Activated T-helper 2 cell treated with anti-CD3 and anti-CD28 coated beads, Interferon-gamma antibody, Interleukin-2, Interleukin-4, amounts not matched to agents 10 μg/mL and 5 μg/mL and 100 μg/mL, durations not matched to agents 14 hours and 24 hours and 36 hours (primary cell): ENCODE data around the gene TMEM258. TPM values are rescaled to one million over a fixed set of nuclear protein-coding genes. Genes with fewer than 3 reads are reported as not detected.
A peak's percentile ranks its signal among the peaks of the same experiment; 100 is the strongest.

Experiments used
- DNase-seq: peaks from one replicate; pipeline ENCODE4 v3.0.0; 2021; ENCODE audit warnings: low spot score
- H3K27ac Mint-ChIP-seq: one replicate; pipeline ENCODE4 v1.8.0; 2021; ENCODE audit warnings: mixed read lengths
- H3K27me3 Mint-ChIP-seq: one replicate; pipeline ENCODE4 v1.8.0; 2021; ENCODE audit warnings: low read depth, mixed read lengths
- H3K36me3 Mint-ChIP-seq: one replicate; pipeline ENCODE4 v1.8.0; 2021; ENCODE audit warnings: low read depth, mixed read lengths
- H3K4me1 Mint-ChIP-seq: one replicate; pipeline ENCODE4 v1.8.0; 2021; ENCODE audit warnings: low read depth, mixed read lengths
- H3K4me3 Mint-ChIP-seq: one replicate; pipeline ENCODE4 v1.8.0; 2021; ENCODE audit warnings: low read depth, mild to moderate bottlenecking, moderate library complexity, mixed read lengths
- H3K9me3 Mint-ChIP-seq: one replicate; pipeline ENCODE4 v1.8.0; 2021; ENCODE audit warnings: mixed read lengths
- intact Hi-C: fragments of 100-400 bp; cut with micrococcal nuclease; formaldehyde crosslinking; loops from one replicate; pipeline ENCODE4 v1.15.1; 2023
- total RNA-seq: library from RNA; stranded (reverse); gene quantifications from 2 replicates; pipeline ENCODE4 v1.2.3, GENCODE V29; 2022

TMEM258 gene
- total RNA-seq, 1 donor from 2014 or later: 187 TPM

DNA sequence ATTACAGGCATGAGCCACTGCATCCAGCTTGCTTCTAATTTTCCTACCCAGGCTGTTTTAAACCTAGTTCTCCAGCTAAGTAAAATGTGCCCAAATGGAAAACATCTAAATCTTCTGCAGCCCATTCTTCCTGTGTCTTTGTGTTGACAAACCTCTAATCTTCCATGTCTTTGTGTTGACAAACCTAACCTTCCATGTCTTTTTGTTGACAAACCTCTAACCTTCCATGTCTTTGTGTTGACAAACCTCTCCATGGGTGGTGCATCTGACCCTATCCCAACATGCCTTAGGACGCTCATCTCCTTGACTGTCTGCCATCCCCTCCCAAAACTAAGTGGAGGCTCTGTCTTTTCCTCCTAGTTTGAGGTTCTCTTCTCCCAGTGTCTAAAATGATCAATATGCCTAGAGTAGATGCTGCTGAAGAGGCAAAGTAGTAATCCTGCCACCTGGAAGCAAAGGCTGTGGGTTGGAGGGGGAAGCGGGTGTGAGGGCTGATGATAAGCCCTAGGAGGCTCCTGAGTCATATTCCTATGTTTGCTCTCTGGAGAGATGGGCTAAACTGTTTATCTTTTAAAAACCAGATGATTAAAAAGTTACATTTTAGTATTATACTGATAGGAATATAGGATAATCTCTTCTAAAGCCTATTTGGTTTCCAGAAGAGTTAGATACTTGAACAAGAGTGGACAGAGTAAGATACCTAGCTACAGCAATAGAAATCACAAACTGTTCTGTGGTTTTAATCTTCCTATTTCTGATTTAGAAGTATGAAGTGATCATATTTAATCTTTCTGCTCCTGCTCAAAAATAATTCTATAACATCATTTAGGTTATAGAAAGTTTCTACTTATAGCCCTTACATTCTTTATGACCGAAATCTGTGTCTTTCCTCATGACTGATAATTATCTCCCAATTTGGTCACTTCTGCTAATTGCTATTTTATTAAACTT lies 8.2 kb upstream of the TMEM258 start:
- no peaks in the 10 kb centered on the region for H3K9me3 Mint-ChIP-seq
- H3K27me3 Mint-ChIP-seq: no peaks in the 10 kb centered on the region
- DNase-seq: no peak
- peaks cover 83% of the 10 kb centered on the region for H3K36me3 Mint-ChIP-seq
- H3K4me3 Mint-ChIP-seq: no peak overlapping the region
- H3K4me1 Mint-ChIP-seq: peaks cover 33% of the 10 kb centered on the region
- intact Hi-C loops: no loop called here
- peak overlapping the region; percentile 36 for H3K27ac Mint-ChIP-seq

DNA sequence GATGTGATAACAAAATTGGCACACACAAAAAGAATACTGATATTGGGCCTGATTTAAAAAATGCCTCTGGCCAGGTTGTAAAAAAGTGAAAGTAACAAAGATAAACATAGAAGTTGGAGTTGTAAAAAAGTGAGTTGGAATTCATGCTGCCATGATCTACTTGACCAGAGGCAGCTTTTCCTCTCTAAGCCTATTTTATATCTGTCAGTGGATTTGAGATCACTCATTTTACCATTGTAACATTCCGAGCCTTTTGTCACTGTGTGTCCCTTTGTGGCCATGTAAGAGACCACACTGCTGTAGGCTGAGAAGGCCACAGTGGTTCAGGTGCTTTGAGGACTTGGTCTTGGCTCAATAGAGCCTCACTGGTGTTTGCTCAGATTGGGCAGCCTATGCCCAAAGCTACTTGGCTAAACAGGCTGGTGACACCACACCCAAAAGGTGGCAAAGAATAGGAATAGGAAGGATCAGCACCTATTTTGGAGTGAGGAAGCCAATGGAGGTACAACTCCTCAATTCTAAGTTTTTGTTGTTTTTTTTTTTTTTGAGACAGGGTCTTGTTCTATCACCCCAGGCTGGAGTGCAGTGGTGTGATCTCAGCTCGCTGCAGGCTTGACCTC lies 7.4 kb upstream of the TMEM258 start:
- intact Hi-C loops: no loop called here
- no peak for DNase-seq
- peaks cover 82% of the 10 kb centered on the region for H3K36me3 Mint-ChIP-seq
- H3K27ac Mint-ChIP-seq: no peak overlapping the region
- H3K4me1 Mint-ChIP-seq: peaks cover 39% of the 10 kb centered on the region
- no peaks in the 10 kb centered on the region for H3K9me3 Mint-ChIP-seq
- no peaks in the 10 kb centered on the region for H3K27me3 Mint-ChIP-seq
- no peak overlapping the region for H3K4me3 Mint-ChIP-seq

GRCh38 chr11:61797263-61797944 lies 5.0 kb upstream of the TMEM258 start:
- Mint-ChIP-seq H3K27me3 (no peaks in the 10 kb centered on the region), H3K4me1 (peaks cover 45% of the 10 kb centered on the region), H3K9me3 (no peaks in the 10 kb centered on the region), H3K36me3 (peaks cover 66% of the 10 kb centered on the region), H3K27ac (peak overlapping the region; percentile 56), H3K4me3 (no peak overlapping the region)
- peak; percentile 58 for DNase-seq
- intact Hi-C loops: loop anchor here (1.0 kb wide), 5 partner anchors 19 to 285 kb away; partner anchors contain the start of gene FADS2

DNA sequence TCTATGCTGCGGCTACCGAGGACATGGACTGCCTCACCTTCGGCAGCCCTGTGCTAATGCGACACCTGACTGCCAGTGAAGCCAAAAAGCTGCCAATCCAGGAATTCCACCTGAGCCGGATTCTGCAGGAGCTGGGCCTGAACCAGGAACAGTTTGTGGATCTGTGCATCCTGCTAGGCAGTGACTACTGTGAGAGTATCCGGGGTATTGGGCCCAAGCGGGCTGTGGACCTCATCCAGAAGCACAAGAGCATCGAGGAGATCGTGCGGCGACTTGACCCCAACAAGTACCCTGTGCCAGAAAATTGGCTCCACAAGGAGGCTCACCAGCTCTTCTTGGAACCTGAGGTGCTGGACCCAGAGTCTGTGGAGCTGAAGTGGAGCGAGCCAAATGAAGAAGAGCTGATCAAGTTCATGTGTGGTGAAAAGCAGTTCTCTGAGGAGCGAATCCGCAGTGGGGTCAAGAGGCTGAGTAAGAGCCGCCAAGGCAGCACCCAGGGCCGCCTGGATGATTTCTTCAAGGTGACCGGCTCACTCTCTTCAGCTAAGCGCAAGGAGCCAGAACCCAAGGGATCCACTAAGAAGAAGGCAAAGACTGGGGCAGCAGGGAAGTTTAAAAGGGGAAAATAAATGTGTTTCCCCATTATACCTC lies 3.6 kb upstream of the TMEM258 start:
- no peak overlapping the region for H3K4me3 Mint-ChIP-seq
- intact Hi-C loops: no loop called here
- H3K27ac Mint-ChIP-seq: peak overlapping the region; percentile 38
- DNase-seq: no peak
- H3K4me1 Mint-ChIP-seq: peaks cover 50% of the 10 kb centered on the region
- H3K27me3 Mint-ChIP-seq: no peaks in the 10 kb centered on the region
- no peaks in the 10 kb centered on the region for H3K9me3 Mint-ChIP-seq
- H3K36me3 Mint-ChIP-seq: peaks cover 64% of the 10 kb centered on the region

GRCh38 chr11:61795459-61795858 lies 3.1 kb upstream of the TMEM258 start:
- H3K4me3 Mint-ChIP-seq: peak overlapping the region; percentile 56
- peak overlapping the region; percentile 38 for H3K27ac Mint-ChIP-seq
- H3K36me3 Mint-ChIP-seq: peaks cover 62% of the 10 kb centered on the region
- DNase-seq: no peak
- H3K9me3 Mint-ChIP-seq: no peaks in the 10 kb centered on the region
- H3K4me1 Mint-ChIP-seq: peaks cover 49% of the 10 kb centered on the region
- no peaks in the 10 kb centered on the region for H3K27me3 Mint-ChIP-seq
- intact Hi-C loops: no loop called here

DNA sequence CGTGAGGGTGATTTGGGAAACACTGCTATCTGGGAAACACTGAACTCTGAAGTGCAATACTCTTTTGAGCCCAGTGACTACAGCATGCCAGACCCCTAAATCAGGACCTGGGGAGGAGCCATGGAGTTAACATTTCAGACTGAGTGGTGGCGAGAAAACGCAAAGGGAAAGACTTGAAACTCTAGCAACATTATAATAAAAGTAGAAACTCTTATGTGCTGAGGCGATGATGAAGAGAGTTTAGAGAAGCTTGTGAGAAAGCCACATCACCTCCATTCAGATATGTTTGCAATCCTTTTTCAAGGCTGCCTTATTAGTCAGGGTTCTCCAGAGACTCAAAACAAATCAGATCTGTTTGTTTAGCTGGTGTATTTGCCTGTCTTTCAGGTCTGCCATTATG lies 2.2 kb upstream of the TMEM258 start:
- Mint-ChIP-seq H3K4me1 (peaks cover 51% of the 10 kb centered on the region), H3K27me3 (no peaks in the 10 kb centered on the region), H3K36me3 (peaks cover 64% of the 10 kb centered on the region), H3K4me3 (peak overlapping the region; percentile 21), H3K27ac (peak overlapping the region; percentile 33), H3K9me3 (no peaks in the 10 kb centered on the region)
- no peak for DNase-seq
- intact Hi-C loops: loop anchor here (5.0 kb wide), 2 partner anchors 98 to 328 kb away; partner anchors contain the start of genes FADS3 and INCENP

- Mint-ChIP-seq H3K36me3 (peaks cover 65% of the 10 kb centered on the region), H3K27me3 (no peaks in the 10 kb centered on the region), H3K4me3 (peak overlapping the region; percentile 98), H3K4me1 (peaks cover 47% of the 10 kb centered on the region), H3K9me3 (no peaks in the 10 kb centered on the region), H3K27ac (peak overlapping the region; percentile 99)
- no peak for DNase-seq
- intact Hi-C loops: loop anchor here (2.0 to 5.0 kb wide), 3 partner anchors 41 to 328 kb away; partner anchors contain the start of genes FADS3 and INCENP
Observed at GRCh38 chr11:61793829-61794204, 1.4 kb upstream of the TMEM258 start.

DNA sequence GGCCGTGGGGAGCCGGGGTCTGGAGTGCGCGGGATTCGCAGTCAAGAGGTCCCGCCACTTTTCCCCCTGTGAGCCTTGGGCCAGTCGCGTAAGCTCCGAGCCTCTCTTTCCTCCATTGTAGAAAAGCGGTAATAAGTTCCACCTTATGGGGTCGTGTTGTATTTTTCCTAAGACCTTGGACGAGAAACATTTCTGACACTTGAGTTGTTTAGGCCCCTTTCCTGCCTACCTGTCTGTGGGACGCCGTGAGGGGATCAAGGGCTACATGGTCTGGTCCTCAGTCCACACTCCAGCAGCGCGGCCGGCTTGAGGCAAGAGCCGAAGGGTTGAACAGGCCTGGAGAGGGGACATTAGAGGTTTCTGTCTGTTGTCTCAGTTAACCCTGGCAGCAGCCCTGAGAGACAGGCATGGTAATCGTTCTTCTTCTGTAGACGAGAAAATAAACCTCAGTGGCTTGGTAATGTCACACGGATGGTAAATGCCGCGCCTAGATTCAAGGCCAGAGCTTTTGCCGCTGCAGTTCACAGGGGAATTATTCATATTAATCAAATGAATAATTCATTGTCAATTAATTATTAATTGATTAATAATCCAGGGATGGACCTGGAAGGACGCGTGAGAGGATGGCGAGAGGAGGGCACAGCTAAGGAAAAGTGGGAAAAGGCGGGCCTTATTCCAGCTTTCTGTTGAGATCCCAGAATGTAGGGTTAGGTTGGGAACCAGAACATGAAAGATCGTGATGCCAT lies 857 bp upstream of the TMEM258 start:
- Mint-ChIP-seq H3K4me1 (peaks cover 46% of the 10 kb centered on the region), H3K27me3 (no peaks in the 10 kb centered on the region), H3K27ac (peak overlapping the region; percentile 99), H3K9me3 (no peaks in the 10 kb centered on the region), H3K36me3 (peaks cover 67% of the 10 kb centered on the region), H3K4me3 (peak overlapping the region; percentile 98)
- DNase-seq: no peak
- intact Hi-C loops: loop anchor here (2.0 to 5.0 kb wide), 3 partner anchors 42 to 329 kb away; partner anchors contain the start of genes FADS3 and INCENP

GRCh38 chr11:61791737-61792309 lies 576 bp downstream of the TMEM258 start:
- Mint-ChIP-seq H3K27me3 (no peaks in the 10 kb centered on the region), H3K4me3 (peak overlapping the region; percentile 98)
- intact Hi-C loops: loop anchor here (1.0 to 5.0 kb wide), 4 partner anchors 23 to 330 kb away; partner anchors contain the start of genes FADS3 and INCENP

DNA sequence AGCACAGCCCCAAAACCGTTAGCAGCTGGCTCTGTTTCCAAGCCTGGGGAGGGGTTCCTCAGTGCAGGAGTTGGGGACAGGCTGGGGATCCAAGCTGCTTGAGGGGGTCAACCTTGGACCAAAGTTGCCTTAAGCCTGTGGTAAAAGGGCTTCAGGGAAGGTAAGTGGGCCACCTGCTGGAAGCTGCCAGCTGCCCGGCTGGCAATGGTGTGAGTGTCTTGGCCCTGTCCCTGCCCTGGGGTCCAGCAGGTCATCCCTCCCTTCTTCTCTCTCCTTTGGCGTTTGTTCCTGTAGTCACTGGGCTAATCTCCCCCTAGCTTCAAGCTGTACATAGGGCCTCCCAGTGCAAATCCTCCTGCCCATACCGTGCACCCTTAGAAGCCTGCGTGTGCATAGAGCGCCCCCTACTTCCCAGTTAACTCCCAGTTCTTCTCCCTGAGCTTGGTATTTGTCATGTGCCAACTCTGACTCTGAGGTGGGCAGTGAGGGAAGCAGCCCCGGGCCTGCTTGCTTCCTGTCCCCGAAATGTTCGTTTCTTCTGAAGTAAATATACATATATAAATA lies 4.4 kb downstream of the TMEM258 start:
- intact Hi-C loops: no loop called here
- peaks cover 53% of the 10 kb centered on the region for H3K36me3 Mint-ChIP-seq
- H3K9me3 Mint-ChIP-seq: no peaks in the 10 kb centered on the region
- no peak overlapping the region for H3K4me3 Mint-ChIP-seq
- H3K4me1 Mint-ChIP-seq: peaks cover 12% of the 10 kb centered on the region
- no peaks in the 10 kb centered on the region for H3K27me3 Mint-ChIP-seq
- no peak overlapping the region for H3K27ac Mint-ChIP-seq
- DNase-seq: no peak

More at GRCh38 chr11:61791737-61792309, 576 bp downstream of the TMEM258 start:
- peaks cover 38% of the 10 kb centered on the region for H3K4me1 Mint-ChIP-seq
- H3K36me3 Mint-ChIP-seq: peaks cover 65% of the 10 kb centered on the region
- DNase-seq: peak; percentile 49
- no peaks in the 10 kb centered on the region for H3K9me3 Mint-ChIP-seq
- peak overlapping the region; percentile 99 for H3K27ac Mint-ChIP-seq

DNA sequence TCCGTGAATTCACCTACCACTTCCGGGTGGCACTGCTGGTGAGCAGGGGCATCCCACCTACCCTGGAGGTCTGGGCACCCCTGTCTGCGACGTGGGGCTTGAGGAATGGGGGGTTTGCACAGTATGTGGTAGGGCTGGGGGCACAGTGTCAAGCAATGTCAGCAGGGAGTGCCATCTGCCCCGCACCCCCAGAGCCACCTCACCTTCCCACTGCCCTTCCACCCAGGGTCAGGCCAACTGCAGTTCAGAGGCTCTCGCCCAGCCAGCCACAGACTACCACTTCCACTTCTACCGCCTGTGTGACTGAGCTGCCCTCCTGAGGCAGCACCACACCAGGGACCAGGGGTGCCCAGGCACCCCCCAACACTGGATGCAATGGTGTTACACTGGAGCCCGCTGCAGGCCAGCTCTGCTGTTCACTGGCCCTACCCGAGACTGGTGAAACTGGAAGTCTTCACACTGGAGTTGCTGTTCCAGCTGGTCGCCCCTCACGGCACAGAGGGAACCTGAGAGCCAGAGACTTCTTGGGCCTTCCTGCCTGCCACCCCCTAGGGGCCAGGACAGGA lies 6.5 kb downstream of the TMEM258 start:
- intact Hi-C loops: no loop called here
- Mint-ChIP-seq H3K9me3 (no peaks in the 10 kb centered on the region), H3K36me3 (peaks cover 45% of the 10 kb centered on the region), H3K4me1 (peaks cover 7% of the 10 kb centered on the region), H3K27me3 (no peaks in the 10 kb centered on the region), H3K4me3 (no peak overlapping the region), H3K27ac (no peak overlapping the region)
- no peak for DNase-seq
